Brain microvascular endothelial cell (primary cell): ENCODE data around the gene DCST2.
A peak's percentile ranks its signal among the peaks of the same experiment; 100 is the strongest.

Experiments
- DNase-seq: peaks from one replicate; pipeline ENCODE4 v3.0.0-alpha.2; 2020
- H3K27ac ChIP-seq: fragments of 250-450 bp; sonication (Bioruptor Pico); 2 replicates; pipeline ENCODE4 v1.5.1; 2020; ENCODE audit warnings: mild to moderate bottlenecking, moderate library complexity
- H3K27me3 ChIP-seq: fragments of 250-450 bp; sonication (Bioruptor Pico); replicated peaks from 2 replicates; pipeline ENCODE4 v1.5.1; 2020; ENCODE audit warnings: mild to moderate bottlenecking
- H3K36me3 ChIP-seq: fragments of 250-450 bp; sonication (Bioruptor Pico); replicated peaks from 2 replicates; pipeline ENCODE4 v1.5.1; 2020; ENCODE audit warnings: mild to moderate bottlenecking
- H3K4me3 ChIP-seq: 2 replicates; pipeline ENCODE4 v1.5.1; 2011; ENCODE audit warnings: low read depth, mild to moderate bottlenecking, control low read depth, low read length, moderate library complexity
- in situ Hi-C: cut with HindIII; loops from 2 replicates; pipeline ENCODE4 v1.10.0; 2017; ENCODE audit warnings: low sequenced_read_pairs, low pct_ligation_motif_present
- TF ChIP-seq, protein P1 (sequence below): IDR thresholded peaks from 2 replicates; pipeline ENCODE4 v1.5.1; 2011; ENCODE audit warnings: low read depth, mild to moderate bottlenecking, moderate library complexity, low read length, control low read depth, inconsistent platforms; ENCODE audit errors: missing control alignments

Gene DCST2

DNA sequence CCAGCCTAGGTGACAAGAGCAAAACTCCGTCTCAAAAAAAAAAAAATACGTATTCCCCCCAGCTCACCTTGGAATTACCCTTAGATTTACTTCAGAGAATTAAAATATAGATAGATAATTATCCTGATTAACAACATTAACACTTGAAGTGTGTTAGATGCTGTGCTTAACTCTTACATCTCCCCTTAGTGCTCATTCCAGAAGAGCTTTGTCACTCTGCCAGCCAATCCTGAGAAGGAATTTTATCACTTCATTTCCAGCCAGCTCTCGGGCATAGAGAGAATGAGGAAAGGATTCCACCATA lies 61.4 kb downstream of the DCST2 start:
- no peaks in the 10 kb centered on the region for H3K27me3 ChIP-seq
- DNase-seq = no peak
- TF ChIP-seq, protein P1, sequence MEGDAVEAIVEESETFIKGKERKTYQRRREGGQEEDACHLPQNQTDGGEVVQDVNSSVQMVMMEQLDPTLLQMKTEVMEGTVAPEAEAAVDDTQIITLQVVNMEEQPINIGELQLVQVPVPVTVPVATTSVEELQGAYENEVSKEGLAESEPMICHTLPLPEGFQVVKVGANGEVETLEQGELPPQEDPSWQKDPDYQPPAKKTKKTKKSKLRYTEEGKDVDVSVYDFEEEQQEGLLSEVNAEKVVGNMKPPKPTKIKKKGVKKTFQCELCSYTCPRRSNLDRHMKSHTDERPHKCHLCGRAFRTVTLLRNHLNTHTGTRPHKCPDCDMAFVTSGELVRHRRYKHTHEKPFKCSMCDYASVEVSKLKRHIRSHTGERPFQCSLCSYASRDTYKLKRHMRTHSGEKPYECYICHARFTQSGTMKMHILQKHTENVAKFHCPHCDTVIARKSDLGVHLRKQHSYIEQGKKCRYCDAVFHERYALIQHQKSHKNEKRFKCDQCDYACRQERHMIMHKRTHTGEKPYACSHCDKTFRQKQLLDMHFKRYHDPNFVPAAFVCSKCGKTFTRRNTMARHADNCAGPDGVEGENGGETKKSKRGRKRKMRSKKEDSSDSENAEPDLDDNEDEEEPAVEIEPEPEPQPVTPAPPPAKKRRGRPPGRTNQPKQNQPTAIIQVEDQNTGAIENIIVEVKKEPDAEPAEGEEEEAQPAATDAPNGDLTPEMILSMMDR = no peak
- in situ Hi-C loops = no loop called here
- H3K27ac ChIP-seq = peak overlapping the region; percentile 96
- H3K36me3 ChIP-seq = peaks cover 13% of the 10 kb centered on the region
- H3K4me3 ChIP-seq = peak overlapping the region; percentile 78

DNA sequence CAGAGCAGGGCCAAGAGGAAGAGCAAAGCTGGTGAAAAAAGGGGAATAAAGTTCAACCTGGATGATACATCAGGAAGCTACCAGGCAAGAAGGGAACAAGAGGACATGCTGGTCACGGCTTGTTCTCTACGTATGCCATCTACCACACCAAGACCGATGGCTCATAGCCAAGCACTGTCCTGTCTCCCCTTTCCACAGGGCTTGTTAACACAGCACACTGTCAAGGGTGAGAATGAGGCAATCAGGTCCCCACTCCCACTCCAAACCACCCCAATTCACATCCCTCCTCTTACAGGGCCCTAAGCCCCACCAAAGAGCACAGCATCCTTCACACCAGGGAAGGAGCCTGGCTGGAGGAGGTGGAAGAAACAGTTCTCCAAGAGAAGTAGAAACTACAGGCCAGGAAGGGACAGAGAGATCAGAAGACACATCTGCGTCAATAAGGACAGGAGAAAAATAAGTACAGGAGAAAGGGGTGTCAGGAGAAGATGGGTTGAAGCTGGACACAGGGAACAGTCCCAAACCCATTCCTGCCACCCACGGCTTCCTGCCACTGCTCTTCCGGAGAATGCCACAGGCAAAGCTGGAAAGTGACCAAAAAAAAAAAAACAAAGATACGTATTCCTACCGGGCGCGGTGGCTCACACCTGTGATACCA lies 62.1 kb downstream of the DCST2 start:
- in situ Hi-C loops = no loop called here
- peaks cover 20% of the 10 kb centered on the region for H3K36me3 ChIP-seq
- peak overlapping the region; percentile 96 for H3K27ac ChIP-seq
- H3K27me3 ChIP-seq = no peaks in the 10 kb centered on the region
- peak overlapping the region; percentile 74 for H3K4me3 ChIP-seq
- TF ChIP-seq, protein P1 = no peak
- peak; percentile 56 for DNase-seq

DNA sequence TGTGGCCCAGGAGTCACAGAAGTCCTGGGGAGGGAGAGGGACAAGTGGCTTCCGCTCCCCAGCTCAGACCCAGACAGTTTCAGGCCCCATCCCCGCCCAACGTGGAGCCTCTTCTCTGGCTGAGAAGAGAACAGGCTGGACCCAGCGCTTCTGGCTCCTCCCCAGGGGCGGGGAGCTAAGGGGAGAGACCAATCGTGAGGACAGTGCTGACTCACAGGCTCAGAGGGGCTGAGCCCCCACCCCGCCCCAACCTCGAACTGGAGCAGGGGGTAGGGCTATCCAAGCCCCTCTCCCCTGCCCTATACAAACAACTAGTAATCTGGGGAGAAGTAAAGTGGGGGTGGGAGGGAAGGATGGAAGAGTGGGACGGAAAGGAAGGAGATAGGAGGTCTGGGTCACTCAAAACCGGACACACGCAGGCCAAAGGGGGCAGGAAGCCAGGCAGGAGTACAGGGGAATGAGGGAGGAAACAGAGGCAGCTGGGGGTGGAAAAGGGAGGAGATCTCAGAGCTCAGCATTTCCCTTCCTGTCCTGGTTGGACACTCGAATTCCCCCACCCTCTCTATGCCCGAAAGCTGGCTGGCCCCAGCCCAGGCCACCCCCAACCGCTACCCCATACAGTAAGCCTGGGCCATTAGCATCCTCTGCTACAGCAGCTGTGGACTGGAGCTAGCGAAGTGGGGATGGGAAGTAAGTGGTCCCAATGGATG lies 62.8 kb downstream of the DCST2 start, which contains the start of gene SHC1:
TSS of gene SHC1 (minus strand) at position 117 of the 710 bp plus-strand sequence. CDS start 221 bp downstream, outside the sequence.
- Histone ChIP-seq H3K27me3 (no peaks in the 10 kb centered on the region), H3K27ac (peak within 1 kb of the TSS; percentile 96), H3K4me3 (peak within 1 kb of the TSS; percentile 74), H3K36me3 (peaks cover 27% of the 10 kb centered on the region)
- peak; percentile 88 for DNase-seq
- in situ Hi-C loops = no loop called here
- TF ChIP-seq, protein P1 = no peak

DNA sequence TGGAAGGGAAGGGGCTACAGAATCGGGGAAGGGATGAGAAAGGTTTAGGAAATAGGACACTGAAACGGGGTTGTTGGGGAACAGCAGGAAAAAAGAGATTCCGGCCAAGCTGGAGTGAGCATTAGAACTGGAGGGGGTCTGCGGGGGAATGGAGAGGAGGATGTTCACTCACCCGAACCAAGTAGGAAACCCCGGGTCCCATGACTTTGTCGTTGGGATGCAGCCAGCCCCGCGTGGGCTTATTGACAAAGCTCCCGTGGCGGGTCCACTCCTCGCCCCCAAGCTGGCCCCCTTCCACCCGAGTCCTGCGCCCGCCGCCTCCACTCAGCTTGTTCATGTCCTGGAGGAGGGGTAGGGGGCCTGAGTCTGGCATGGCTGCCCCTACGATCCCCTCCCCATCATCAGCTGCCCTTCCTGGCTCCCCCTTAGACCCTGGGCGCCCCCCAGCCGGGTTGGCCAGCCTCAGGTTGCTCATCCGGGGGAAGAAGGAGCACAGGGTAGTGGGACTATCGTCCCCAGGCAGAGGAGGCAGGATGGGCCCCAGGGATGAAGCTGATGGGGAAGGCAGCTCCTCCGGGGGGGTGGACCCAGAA lies 63.6 kb downstream of the DCST2 start:
- DNase-seq = no peak
- in situ Hi-C loops = no loop called here
- peak overlapping the region; percentile 96 for H3K27ac ChIP-seq
- H3K36me3 ChIP-seq = peaks cover 35% of the 10 kb centered on the region
- peak overlapping the region; percentile 74 for H3K4me3 ChIP-seq
- no peaks in the 10 kb centered on the region for H3K27me3 ChIP-seq
- TF ChIP-seq, protein P1 = no peak

DNA sequence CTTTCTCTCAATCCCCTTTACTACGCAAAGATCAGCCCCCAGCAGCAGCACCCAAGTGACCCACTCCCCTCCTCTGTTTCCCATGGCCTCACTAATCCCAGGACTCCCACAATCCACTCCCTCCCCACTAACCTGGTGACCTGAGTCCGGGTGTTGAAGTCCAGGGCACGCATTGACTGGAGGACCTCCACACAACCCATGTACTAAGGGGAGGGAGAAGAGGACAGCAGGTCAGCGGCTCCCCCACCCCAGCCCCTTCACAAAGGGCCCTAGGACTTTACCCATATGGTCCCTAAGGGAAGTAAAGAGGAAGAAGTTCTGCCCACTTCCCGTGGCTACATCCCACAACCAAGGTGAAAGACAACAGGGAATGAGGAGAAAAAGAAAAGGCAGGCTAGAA lies 64.3 kb downstream of the DCST2 start:
- DNase-seq = no peak
- peaks cover 42% of the 10 kb centered on the region for H3K36me3 ChIP-seq
- TF ChIP-seq, protein P1 = no peak
- in situ Hi-C loops = no loop called here
- H3K27ac ChIP-seq = no peak overlapping the region
- peak overlapping the region; percentile 74 for H3K4me3 ChIP-seq
- no peaks in the 10 kb centered on the region for H3K27me3 ChIP-seq
